ENCODE measurements around the gene PKLR.
"Not testable (repeated sequence)": the region's sequence is repeated elsewhere in the genome, so short reads cannot be mapped to it uniquely, and the experiment has no call there.

Gene PKLR

GRCh38 chr1:155316922-155317321 lies 15.7 kb upstream of the PKLR start:
- no peak for DNase-seq

GRCh38 chr1:155313261-155313660 lies 12.0 kb upstream of the PKLR start:
- DNase-seq = no peak

- DNase-seq = no peak
Measured at GRCh38 chr1:155309423-155310021, 8.3 kb upstream of the PKLR start.

- peak; percentile 65 for DNase-seq
Measured at GRCh38 chr1:155308493-155309422, 7.5 kb upstream of the PKLR start, which contains the start of gene FDPS. Gene FDPS, plus strand, starts transcription at chr1:155308866. Its CDS starts 924 bp downstream, at chr1:155309790.

- no peak for DNase-seq
Measured at GRCh38 chr1:155307247-155307740, 6.1 kb upstream of the PKLR start.

- DNase-seq = no peak
Measured at GRCh38 chr1:155305881-155306391, 4.7 kb upstream of the PKLR start.

GRCh38 chr1:155304558-155305063 lies 3.4 kb upstream of the PKLR start:
- no peak for DNase-seq

- no peak for DNase-seq
Measured at GRCh38 chr1:155300553-155301329, 497 bp downstream of the PKLR start.

- DNase-seq = no peak
Measured at GRCh38 chr1:155300024-155300423, 1.2 kb downstream of the PKLR start.

- no peak for DNase-seq
Measured at GRCh38 chr1:155297384-155297783, 3.9 kb downstream of the PKLR start.

- DNase-seq = no peak
Measured at GRCh38 chr1:155296661-155297060, 4.6 kb downstream of the PKLR start.

GRCh38 chr1:155295942-155296267 lies 5.3 kb downstream of the PKLR start:
- no peak for DNase-seq

GRCh38 chr1:155295183-155295941 lies 5.9 kb downstream of the PKLR start:
- no peak for DNase-seq

- DNase-seq = no peak
Measured at GRCh38 chr1:155294520-155295182, 6.6 kb downstream of the PKLR start.

GRCh38 chr1:155293086-155293749 lies 8.0 kb downstream of the PKLR start:
- no peak for DNase-seq

GRCh38 chr1:155291006-155291405 lies 10.2 kb downstream of the PKLR start:
- not testable (repeated sequence) for DNase-seq

- DNase-seq = no peak
Measured at GRCh38 chr1:155287987-155288543, 13.2 kb downstream of the PKLR start.

GRCh38 chr1:155286544-155286943 lies 14.7 kb downstream of the PKLR start:
- DNase-seq = no peak

- no peak for DNase-seq
Measured at GRCh38 chr1:155285631-155286044, 15.6 kb downstream of the PKLR start.

- no peak for DNase-seq
Measured at GRCh38 chr1:155285063-155285462, 16.2 kb downstream of the PKLR start.

GRCh38 chr1:155284476-155284875 lies 16.8 kb downstream of the PKLR start:
- no peak for DNase-seq
